ENCODE measurements around the gene CEACAM20. TPM values are rescaled to one million over a fixed set of nuclear protein-coding genes. Genes with fewer than 3 reads are reported as not detected.
A peak's percentile ranks its signal among the peaks of the same experiment; 100 is the strongest.

Gene CEACAM20
- 1 to 10 TPM in 1 of 4 donors, under 1 TPM in 1, not detected in 2; 0.40 to 2.9 TPM for total RNA-seq

- H3K4me1 ChIP-seq, result no peaks in the 10 kb centered on the region
- no peak within 1 kb of the TSS for H3K4me3 ChIP-seq
- H3K9me3 ChIP-seq, result no peaks in the 10 kb centered on the region
- DNase-seq, result no peak
- TF ChIP-seq POLR2A (IDR thresholded peaks at IDR 0.05) (no peak), CTCF (IDR thresholded peaks at IDR 0.05) (no peak)
- H3K36me3 ChIP-seq, result no peaks in the 10 kb centered on the region
- no peaks in the 10 kb centered on the region for H3K27me3 ChIP-seq
- intact Hi-C loops (cut with DNase I; ENCODE audit: low total_unique reads), result no loop called here
- H3K27ac ChIP-seq, result no peak within 1 kb of the TSS
Measured at GRCh38 chr19:44529536-44529935, at the start of gene CEACAM20. Gene CEACAM20, minus strand, starts transcription at chr19:44529675. Its CDS starts 166 bp downstream, at chr19:44529509.

GRCh38 chr19:44577566-44577874 lies 48.0 kb upstream of the CEACAM20 start:
- TF ChIP-seq POLR2A (IDR thresholded peaks at IDR 0.05), result no peak
- TF ChIP-seq CTCF (IDR thresholded peaks at IDR 0.05), result no peak
- H3K4me1 ChIP-seq, result no peaks in the 10 kb centered on the region
- intact Hi-C loops (cut with DNase I; ENCODE audit: low total_unique reads), result no loop called here
- H3K9me3 ChIP-seq, result no peaks in the 10 kb centered on the region
- DNase-seq, result no peak
- H3K27ac ChIP-seq, result no peak overlapping the region
- H3K36me3 ChIP-seq, result no peaks in the 10 kb centered on the region
- H3K4me3 ChIP-seq, result no peak overlapping the region
- H3K27me3 ChIP-seq, result no peaks in the 10 kb centered on the region

GRCh38 chr19:44576843-44577565 lies 47.5 kb upstream of the CEACAM20 start:
- DNase-seq, result no peak
- Histone ChIP-seq H3K9me3 (no peaks in the 10 kb centered on the region), H3K4me1 (no peaks in the 10 kb centered on the region), H3K27ac (no peak overlapping the region), H3K27me3 (no peaks in the 10 kb centered on the region), H3K36me3 (no peaks in the 10 kb centered on the region), H3K4me3 (no peak overlapping the region)
- intact Hi-C loops (cut with DNase I; ENCODE audit: low total_unique reads), result no loop called here
- TF ChIP-seq CTCF (IDR thresholded peaks at IDR 0.05) (peak in 3 of 4 experiments; percentile 8 to 43 (median 32)), POLR2A (IDR thresholded peaks at IDR 0.05) (no peak)

GRCh38 chr19:44575116-44575700 lies 45.7 kb upstream of the CEACAM20 start:
- no peaks in the 10 kb centered on the region for H3K27me3 ChIP-seq
- TF ChIP-seq CTCF (IDR thresholded peaks at IDR 0.05), result no peak
- no peak for TF ChIP-seq POLR2A (IDR thresholded peaks at IDR 0.05)
- no peak overlapping the region for H3K4me3 ChIP-seq
- DNase-seq, result no peak
- intact Hi-C loops (cut with DNase I; ENCODE audit: low total_unique reads), result no loop called here
- H3K4me1 ChIP-seq, result no peaks in the 10 kb centered on the region
- H3K27ac ChIP-seq, result no peak overlapping the region
- no peaks in the 10 kb centered on the region for H3K9me3 ChIP-seq
- H3K36me3 ChIP-seq, result no peaks in the 10 kb centered on the region

- H3K36me3 ChIP-seq, result no peaks in the 10 kb centered on the region
Measured at GRCh38 chr19:44574186-44574950, 44.9 kb upstream of the CEACAM20 start.

More at GRCh38 chr19:44574186-44574950, 44.9 kb upstream of the CEACAM20 start:
- Histone ChIP-seq H3K4me1 (no peaks in the 10 kb centered on the region), H3K9me3 (no peaks in the 10 kb centered on the region), H3K27me3 (no peaks in the 10 kb centered on the region), H3K27ac (no peak overlapping the region), H3K4me3 (no peak overlapping the region)
- TF ChIP-seq POLR2A (IDR thresholded peaks at IDR 0.05) (no peak), CTCF (IDR thresholded peaks at IDR 0.05) (no peak)
- no peak for DNase-seq
- intact Hi-C loops (cut with DNase I; ENCODE audit: low total_unique reads), result no loop called here
